Activated CD8-positive, alpha-beta memory T cell treated with anti-CD3 and anti-CD28 coated beads for 4 hours (primary cell): ENCODE results near the gene KIF3A.
A peak's percentile ranks its signal among the peaks of the same experiment; 100 is the strongest.

Source experiments
- DNase-seq, 2 donors: peaks; one replicate each; pipeline ENCODE4 v3.0.0-alpha.2; 2020; ENCODE audit warnings: low read depth in 2 of 2

The KIF3A gene

DNA sequence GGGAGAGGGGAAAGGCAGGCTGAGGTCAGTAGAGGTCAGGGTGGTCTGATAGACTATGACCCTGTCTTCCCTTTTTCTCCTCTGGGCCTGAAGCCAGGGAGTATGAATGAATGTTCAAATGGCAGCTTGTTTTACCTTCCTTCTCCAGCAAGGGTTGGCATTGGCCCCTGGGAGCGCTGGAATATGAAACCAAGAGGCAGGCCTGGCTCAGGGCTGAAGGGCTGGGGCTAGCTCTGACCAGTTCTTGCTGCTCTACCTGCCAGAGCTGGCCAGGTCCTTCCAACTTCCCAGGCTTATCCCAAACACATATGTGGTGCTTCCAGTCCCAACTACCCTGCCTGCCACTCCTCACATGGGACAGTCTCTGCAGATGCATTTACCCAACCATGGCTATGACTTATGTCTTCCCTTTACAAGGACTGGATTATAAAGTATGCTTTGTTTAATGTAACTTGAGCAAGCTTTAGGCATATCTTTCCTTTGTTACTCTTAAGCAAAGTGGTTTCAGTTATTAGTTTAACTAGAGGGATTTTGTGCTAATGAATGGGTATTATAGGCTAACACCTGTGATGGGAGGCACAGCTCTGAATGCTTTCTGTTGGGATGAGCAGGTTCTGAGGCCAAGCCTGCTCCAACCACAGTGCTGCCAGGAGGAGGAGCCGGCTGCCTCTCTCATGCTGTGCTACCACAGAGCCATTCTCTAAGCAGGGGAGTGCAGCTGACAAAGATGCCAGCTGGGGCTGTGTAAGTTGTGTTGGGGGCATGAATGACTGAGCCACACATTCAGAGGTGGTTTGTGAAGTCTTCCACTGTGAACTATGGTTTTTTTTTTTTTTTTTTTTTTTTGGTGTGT, 16.0 kb upstream of the KIF3A start:
- DNase-seq: no peak

DNA sequence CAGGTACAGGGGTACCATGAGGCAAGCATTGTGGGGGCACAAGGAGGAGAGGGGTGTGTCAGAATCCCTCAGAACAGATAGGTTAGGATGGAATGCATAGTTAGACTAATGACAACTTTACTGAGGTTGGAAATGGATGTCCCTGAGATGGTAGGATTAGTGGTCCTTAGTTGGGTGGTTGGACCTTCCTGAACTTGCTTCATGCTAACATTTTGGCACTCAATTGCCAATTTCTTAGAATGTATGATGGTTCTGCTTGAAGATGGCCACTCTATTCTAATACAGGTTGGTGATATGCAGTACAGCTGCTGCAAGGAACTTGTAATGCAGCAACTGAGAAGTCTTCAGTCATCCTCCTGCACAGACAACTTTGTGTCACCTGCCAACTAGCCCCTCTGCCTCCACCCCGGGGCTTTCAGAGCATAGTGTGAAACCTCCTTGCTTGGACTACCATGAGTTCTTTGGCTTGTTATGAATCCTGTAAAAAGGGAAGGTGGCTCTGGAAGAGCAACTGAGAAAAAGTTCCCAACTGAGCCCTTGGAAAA, 15.3 kb upstream of the KIF3A start:
- DNase-seq: no peak

DNA sequence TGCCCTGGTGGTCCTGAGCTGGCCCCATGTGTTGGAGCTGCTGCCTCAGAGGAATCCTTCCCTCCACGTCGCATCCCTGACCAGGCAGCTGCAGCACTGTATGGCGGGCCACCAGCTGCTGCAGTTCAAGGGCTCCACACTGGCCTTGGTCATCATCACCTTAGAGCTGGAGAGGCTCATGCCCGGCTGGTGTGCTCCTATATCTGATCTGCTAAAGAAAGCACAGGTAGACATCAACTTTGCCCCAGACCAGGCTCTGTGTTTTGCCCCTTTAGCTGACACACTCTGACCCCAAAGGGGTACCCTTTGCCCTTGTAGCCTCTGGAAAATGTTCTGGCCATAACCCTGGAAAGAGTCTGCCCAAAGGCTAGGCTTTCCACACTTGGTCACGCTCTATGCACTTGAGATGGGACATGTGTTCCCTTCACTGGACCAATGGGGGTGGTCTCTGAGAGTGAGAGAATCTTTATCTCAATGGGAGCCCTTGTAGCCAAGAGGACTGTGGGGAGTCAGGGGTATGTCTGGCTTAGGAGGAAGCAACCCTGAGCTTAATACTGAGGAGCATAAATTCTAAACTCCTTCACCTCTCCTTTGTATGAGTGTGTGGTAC, 14.7 kb upstream of the KIF3A start:
- no peak for DNase-seq

DNA sequence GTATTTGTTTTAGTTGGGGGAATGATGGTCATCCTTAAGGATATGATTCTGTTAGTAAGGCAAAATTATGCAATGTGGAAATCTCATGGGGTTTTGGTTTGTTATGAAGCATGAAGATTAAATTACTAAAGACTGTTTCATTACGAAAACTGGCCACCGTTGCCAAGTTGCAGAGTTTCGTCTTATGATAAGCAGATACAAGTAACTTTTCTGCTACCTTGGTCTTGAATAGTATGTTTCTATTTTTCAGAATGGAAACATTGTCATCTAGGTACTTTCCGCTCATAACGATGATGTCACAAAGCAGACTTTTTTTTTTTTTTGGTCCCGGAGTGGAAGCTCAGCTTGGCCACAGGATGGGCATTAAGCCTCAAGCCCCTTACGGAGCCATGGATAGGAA, 14.1 kb upstream of the KIF3A start:
- no peak for DNase-seq

DNA sequence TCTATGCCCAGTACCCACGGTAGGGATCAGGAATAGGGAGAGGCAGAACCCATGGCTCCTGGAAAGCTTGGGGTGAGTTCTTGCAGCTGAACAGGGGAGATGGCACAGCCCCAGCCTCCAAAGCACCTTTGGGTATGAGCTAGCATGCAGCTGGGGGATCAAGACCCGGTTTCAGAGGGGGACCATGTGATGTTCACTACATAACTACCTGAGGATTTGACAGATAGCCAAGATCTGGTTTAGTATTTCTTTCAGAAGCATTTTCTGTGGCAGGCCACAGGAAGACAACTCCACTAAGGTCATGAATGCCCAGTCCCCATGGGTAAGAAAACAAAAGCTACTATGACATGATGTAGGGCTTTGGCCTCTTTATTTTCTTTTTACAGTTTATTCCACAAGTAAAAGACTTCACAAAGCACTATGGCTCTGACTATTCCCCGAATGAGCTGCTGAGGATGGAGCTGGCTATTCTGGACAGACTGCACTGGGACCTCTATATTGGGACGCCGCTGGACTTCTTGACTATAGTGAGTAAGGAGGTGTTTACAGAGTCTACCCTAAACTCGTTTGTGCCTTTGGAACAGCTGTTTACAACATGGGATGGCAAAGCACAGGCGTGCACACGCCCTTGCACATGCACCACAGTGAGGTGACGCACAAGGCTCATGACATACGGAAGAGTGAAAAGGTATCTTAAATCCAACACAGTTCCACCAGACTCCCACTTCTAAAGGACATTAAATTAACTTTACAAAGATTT, 13.3 kb upstream of the KIF3A start:
- DNase-seq: no peak

DNA sequence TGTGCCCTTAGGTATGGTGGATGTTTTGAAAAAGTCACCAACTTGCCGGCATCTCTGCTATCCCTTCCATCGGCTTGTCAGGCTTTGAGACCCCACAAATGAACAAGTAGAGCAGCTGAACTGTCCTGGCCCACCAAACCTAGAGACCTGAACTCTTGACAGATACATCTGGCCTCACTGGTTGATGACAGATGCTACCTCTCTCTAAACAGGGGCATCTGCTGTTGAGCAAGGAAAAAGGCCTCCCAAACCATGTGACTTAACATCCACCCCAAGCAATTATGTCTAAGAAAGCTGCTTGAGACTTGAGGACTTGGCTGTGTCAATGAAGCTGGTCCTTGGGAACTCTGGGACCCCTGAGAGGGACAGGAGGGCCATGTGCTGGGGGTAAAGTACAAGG, 12.2 kb upstream of the KIF3A start:
- DNase-seq: no peak

DNA sequence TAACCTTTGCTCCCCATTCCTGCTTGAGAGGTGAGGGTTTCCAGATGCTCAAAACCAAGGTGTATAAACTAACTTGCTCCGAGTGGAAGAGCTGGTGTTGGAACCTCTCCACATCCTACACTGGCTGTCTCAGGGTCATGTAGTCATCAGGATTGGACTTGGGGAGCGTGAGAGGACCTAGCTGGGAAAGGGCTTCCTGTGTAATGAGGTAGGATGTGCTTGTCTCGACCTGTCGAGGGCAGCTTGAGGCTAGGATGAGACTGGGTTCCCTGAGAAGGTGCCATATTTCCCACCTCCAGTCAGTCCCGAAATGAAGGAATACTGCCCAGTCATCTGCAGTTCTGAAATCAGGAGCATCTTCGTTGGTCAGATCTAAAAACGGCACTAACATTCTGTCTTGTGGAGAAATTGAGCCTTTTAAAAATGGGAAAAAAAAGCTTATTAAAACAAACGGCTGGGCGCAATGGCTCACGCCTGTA, 11.2 kb upstream of the KIF3A start:
- DNase-seq: no peak

DNA sequence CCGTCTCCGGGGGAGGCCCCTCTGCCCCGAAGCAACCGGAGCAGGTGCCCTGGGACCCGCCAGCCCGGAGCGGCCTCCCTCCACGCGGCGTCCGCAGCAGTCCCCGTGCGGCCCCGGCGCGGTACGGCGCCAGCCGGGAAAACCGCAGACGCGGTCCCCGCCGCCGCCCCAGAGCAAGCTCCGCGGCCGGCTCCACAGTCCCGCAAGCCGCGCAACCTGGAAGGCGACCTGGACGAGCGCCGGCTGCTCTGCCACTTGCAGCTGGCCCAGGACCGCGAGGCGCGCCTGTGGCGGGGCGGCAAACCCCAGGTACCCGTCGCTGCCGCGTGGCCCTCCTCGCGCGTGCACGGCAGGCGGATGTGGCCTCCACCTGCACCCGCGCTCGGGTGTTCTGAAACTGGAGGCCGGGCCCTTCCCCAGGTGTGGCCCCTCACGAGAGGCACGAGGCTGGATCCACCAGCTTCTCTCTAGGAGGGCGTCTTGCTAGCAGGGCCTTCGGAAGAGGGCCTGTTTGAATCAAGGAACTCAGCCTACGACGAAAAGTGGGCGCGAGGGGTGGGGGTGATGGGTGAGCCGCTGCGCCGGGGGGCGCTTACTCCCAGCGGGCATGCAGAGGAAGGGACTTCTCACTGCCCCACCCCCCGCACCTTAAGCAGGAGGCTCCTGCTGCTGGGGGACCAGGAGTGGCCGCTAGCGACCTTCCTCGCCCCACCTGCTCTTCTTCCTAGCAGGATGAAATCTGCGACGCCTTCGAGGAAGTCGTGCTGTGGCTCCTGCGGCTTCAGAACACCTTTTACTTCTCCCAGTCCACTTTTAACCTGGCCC, 10.5 kb upstream of the KIF3A start:
- DNase-seq: peak in 1 of 2 donors; percentile 35

DNA sequence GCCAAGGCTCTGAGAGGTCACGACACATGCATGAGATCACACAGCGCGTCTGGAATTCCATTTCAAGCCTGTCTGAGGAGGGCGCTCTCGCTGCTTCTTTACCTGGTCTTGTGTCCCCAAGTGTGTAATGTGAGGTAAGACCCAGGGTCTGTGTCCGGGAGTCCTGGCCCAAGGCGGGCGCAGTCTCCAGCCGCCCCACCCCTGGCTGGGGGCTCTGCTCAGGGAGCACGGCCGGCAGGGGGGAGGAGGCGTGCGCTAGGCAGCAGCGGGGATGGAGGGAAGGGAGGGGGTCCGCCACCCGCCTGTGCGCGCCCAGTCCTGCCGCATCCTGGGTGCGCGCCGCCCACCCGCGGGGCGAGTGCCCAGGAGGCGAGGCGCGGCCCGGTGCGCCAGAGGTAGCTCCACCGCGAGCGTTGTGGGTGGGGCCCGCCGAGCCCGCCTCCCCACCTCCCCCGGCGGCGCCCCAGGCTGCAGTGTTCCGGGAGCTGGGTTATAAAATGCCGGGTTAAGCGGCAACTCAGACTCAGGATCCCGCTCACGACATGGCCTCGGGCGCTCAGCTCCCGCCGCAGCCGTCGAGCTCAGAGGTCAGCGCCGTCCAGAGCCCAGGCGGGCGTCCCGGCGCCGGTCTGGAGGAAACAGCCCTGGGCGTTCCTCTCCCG, 9.7 kb upstream of the KIF3A start, which contains the start of gene CCNI2:
CCNI2 (plus strand) TSS at position 473 of the 662 bp plus-strand sequence; CDS start at position 543, 70 bp downstream.
- peak; percentile 40 to 55 for DNase-seq

DNA sequence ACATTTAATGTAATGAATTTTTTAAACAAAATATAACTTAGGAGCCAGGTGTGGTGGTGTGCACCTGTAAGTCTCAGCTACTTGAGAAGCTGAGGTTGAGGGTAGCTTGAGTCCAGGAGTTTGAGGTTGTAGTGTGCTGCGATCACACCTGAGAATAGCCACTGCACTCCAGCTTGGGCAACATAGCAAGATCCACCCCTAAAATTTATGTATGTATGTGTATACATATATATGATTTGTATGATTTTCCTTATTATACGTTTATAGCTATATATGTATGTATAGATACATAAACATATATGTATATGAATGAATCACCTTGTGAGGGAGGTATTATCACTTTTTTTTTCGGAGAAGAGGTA, 9.2 kb upstream of the KIF3A start:
- no peak for DNase-seq

DNA sequence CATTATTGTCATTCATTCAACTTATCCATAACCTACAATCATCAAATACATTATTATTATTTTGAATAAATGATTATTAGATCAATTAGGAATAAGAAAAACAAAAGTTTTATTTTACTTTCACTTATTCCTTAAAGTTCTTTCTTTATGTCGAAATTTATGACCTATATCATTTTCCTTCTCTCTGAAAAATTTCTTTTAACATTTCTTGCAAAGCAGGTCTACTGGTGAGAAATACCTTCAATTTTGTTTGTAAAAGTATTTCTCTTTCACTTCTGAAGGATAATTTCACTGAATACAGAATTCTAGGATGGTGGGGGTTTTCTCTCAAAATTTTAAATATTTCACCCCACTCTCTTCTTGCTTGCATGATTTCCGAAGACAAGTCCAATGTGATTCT, 7.3 kb upstream of the KIF3A start:
- no peak for DNase-seq

DNA sequence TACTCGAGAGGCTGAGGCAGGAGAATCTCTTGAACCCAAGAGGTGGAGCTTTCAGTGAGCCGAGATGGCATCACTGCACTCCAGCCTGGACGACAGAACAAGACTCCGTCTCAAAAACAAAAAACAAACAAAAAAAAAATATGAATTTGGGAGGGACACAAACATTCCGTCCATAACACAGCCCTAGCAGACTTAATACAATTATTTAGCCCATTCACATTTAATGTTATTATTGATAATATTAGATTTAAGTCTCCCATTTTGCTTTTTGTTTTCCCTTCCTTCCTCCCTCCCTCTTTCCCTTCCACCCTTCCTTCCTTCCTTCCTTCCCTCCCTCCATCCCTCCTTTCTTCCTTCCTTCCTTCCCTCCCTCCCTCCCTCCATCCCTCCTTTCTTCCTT, 5.3 kb upstream of the KIF3A start:
- DNase-seq: no peak

DNA sequence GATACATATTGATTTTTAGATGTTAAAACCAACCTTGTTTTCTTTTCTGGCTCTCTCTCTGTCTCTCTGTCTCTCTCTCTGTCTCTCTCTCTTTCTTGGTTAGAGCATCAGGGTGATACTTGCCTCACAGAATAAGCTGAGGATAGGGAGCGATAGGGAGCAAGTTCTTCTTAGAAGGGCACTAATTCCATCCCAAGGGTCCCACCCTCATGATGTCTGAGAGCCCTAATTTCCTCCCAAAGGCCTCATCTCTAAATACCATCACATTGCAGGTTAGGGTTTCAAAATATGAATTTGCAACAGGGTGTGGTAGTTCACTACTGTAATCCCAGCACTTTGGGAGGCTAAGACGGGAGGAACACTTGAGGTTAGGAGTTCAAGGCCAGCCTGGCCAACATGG, 4.8 kb upstream of the KIF3A start:
- no peak for DNase-seq

DNA sequence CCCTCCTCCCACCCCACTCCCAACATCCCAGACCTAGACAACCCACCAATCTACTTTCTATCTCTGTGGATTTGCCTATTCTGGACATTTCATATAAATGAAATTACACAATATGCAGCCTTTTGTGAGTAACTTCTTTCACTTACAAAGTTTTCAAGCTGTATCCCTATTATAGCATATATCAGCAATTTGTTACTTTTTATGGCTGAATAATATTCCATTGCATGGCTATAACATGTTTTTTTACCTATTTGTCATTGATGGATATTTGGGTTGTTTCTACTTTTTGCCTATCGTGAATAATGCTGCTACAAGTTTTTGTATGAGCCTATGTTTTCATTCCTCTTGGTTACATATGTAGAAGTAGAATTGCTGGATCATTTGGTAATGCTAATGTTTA, 1.9 kb upstream of the KIF3A start:
- no peak for DNase-seq

DNA sequence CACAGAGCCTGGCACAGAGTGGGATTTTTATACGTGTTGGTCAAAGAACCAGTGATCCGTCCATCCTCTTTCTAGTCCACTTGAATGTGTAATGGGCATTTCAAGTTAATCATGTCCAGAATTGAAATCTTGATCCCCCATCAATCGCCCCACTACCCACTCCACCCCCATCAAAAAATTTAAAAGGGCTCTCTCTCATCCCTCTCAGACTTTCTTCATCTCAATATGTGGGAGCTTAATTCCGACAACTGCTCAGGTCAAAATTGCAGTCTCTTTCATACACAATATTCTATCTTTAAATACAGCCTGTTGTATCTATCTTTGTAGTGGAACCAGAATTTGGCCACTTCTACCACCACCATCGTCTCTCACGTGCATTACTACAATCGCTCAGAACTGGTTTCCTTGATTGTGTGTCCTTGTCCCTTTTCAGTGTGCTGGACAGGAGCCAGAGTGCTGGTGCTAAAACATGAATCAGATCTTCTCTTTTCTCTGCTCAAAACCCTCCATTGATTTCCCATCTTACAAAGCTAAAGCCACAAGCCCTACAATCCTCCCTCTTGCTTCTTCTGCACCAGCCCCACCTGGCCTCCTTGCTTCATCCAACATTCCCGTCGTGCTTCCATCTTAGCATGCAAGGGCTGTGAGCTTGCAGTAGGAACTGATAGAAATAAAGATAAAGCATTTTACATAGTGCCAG, 786 bp upstream of the KIF3A start:
- DNase-seq: no peak

DNA sequence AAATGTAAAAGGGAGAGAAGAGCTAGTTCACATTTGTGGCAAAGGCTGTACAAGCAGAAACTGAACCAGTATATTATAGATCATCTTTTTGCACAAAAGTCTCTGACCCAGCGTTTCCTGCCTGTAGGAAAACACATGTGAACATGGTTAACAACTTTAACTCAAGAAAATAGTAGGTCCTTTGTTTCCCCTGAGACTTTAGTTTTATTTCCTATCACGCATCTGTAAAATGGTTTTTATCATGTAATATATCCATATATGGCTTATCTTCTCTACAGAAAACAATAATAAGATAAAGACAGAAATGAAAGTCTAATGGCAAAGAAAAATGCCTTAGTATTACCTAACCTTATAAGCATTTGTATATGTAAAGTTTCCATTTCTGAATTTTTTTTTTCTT, 2.7 kb downstream of the KIF3A start:
- DNase-seq: no peak

DNA sequence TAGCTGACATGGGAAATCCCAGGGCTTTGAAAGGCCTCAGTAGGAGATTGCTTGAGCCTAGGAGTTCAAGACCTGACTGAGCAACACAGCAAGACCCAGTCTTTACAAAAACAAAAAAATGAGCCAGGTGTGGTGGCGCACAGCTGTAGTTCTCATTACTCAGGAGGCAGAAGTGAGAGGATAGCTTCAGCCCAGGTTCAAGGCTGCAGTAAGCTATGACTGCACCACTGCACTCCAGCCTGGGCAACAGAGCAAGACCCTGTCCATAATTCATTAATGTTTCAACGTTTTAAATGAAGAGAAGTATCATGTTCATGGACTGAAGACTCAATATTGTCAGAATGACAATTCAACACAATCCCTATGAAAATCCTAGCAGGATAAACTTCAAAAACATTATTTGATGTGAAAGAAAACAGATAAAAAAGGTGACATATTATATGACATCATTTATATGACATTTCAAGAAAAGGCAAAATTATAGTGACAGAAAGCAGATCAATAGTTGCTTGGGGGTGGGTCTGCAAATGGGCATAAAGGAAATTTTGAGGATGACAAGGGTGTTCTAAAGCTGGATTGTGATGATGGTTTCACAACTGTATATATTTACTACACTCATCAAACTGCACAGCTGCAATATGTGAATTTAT, 3.7 kb downstream of the KIF3A start:
- no peak for DNase-seq

DNA sequence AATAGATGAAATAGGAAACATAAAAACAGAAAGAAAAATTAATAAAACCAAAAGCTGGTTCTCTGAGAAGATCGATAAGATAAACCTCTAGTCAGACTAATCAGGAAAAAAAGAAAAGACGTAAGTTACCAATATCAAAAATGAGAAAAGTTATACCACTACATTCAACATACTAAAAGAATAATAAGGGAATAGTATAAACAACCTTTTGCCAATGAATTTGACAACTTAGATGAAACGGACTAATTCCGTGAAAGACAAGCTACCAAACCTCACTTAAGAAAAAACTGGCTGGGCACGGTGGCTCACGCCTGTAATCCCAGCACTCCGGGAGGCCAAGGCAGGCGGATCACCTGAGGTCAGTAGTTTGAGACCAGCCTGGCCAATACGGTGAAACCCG, 7.5 kb downstream of the KIF3A start:
- no peak for DNase-seq

DNA sequence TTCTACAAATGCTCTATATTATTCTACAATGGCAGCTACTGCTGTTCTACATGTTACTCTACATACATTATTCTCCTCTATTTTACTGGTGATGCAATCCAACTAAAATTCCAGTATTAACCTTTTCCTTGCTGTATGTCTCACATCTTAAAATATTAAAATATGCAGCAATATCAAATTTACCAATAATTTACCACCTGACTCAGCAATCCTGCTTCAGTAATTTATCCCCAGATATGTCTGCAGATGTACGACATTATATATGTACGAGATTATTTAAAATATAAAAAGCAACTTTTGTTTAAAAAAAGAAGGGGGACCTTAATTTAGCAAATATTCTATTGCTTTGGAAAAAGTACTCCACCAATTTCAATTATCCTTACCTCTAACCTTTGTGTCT, 11.6 kb downstream of the KIF3A start:
- no peak for DNase-seq
